ENCODE results near the gene ANKRD53.

The ANKRD53 gene

DNA sequence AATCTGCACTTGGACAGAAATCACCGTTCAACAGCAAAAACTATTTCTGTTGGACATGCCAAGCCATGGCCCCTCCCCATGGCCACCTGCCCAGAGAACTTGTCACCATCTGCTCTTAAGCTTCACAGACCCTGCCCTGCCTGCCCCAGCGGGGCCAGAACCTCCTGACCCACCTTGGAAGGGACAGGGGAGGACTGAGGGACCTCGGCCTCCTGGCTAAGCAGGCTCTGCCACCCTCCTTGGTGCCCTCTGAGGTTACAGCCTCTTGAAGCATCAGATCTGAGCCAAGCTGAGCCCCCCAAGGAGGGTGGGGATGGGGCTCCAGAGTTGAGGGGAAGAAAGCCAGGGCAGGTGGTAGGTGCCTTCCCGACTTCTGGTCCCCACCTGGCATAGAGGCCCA is 9.7 kb downstream of the ANKRD53 start:
- Histone ChIP-seq H3K4me1 (ENCODE audit: control insufficient read depth, low read length) (peaks cover 20% of the 10 kb centered on the region), H3K36me3 (ENCODE audit: control insufficient read depth, low read length) (peaks cover 75% of the 10 kb centered on the region), H3F3A (ENCODE audit: control insufficient read depth, insufficient read depth) (no peaks in the 10 kb centered on the region), H3K9me2 (replicated peaks; ENCODE audit: control insufficient read depth, low read length) (no peaks in the 10 kb centered on the region), H3K4me2 (ENCODE audit: low read length) (no peak overlapping the region), H3K79me2 (ENCODE audit: control insufficient read depth, low read length) (peaks cover 21% of the 10 kb centered on the region), H3K9me3 (ENCODE audit: control insufficient read depth, insufficient read depth, low read length) (no peaks in the 10 kb centered on the region), H3K27me3 (ENCODE audit: control insufficient read depth, low read length) (no peaks in the 10 kb centered on the region), H4K20me1 (ENCODE audit: control insufficient read depth, insufficient read depth, low read depth, low read length) (no peaks in the 10 kb centered on the region; the same call in 1 of the 2 replicates), H3K27ac (ENCODE audit: low read depth, low read length) (no peak overlapping the region), H3K4me3 (ENCODE audit: low read length) (no peak overlapping the region)
- TF ChIP-seq EZH2phosphoT487 (IDR thresholded peaks at IDR 0.05; ENCODE audit: borderline replicate concordance, low read length) = no peak
- TF ChIP-seq, protein P1, sequence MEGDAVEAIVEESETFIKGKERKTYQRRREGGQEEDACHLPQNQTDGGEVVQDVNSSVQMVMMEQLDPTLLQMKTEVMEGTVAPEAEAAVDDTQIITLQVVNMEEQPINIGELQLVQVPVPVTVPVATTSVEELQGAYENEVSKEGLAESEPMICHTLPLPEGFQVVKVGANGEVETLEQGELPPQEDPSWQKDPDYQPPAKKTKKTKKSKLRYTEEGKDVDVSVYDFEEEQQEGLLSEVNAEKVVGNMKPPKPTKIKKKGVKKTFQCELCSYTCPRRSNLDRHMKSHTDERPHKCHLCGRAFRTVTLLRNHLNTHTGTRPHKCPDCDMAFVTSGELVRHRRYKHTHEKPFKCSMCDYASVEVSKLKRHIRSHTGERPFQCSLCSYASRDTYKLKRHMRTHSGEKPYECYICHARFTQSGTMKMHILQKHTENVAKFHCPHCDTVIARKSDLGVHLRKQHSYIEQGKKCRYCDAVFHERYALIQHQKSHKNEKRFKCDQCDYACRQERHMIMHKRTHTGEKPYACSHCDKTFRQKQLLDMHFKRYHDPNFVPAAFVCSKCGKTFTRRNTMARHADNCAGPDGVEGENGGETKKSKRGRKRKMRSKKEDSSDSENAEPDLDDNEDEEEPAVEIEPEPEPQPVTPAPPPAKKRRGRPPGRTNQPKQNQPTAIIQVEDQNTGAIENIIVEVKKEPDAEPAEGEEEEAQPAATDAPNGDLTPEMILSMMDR (IDR thresholded peaks at IDR 0.05; ENCODE audit: low read depth, low read length, poor library complexity, severe bottlenecking) = no peak

DNA sequence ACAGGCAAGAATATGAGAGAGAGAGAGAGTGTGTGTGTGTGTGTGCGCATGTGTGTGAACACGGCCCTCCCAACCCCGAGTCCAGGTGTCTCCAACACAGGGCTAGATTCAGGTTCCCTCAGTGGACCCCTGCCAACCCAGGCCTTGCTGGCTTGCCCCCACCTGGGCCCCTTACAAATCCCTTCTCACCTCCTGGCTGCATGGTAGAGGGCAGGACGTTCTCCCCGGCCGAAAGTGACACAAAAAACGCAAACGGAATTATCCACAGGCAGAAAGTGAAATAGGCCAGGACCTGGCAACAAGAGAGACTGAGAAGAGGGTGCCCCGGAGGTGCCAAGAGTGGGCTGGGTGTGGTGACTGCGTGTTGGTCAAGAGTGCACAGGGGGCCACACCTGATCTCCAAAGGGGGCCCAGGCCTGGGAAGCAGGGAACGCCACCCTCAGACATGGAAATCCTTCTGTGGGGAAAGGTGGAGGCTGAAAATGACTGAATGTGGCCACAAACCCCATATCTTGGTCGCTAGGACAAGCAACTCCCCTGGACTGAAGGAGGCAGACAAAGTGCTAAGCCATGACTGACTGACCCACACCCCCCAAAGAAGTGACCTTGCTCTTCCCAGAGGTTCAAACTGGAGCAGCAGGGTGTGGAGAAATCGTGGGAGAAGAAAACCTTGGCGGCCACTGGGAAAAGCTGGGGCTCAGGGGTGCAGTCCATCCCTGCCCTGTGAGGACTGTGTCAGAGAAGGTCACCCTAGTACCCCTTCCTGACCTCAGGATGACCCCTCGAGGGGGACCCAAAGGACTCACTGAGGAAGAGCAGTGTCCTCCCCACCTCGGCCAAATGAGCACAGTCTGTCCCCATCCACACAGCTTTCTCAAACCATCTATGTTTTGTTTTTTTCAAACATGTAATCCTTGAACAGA is 10.6 kb downstream of the ANKRD53 start:
- Histone ChIP-seq H3K79me2 (ENCODE audit: control insufficient read depth, low read length) (peaks cover 29% of the 10 kb centered on the region), H3K27ac (ENCODE audit: low read depth, low read length) (no peak overlapping the region), H3K9me2 (replicated peaks; ENCODE audit: control insufficient read depth, low read length) (no peaks in the 10 kb centered on the region), H3K9me3 (ENCODE audit: control insufficient read depth, insufficient read depth, low read length) (no peaks in the 10 kb centered on the region), H3K4me2 (ENCODE audit: low read length) (no peak overlapping the region), H3K4me3 (ENCODE audit: low read length) (no peak overlapping the region), H3K27me3 (ENCODE audit: control insufficient read depth, low read length) (no peaks in the 10 kb centered on the region), H4K20me1 (ENCODE audit: control insufficient read depth, insufficient read depth, low read depth, low read length) (peaks cover 6% of the 10 kb centered on the region), H3F3A (ENCODE audit: control insufficient read depth, insufficient read depth) (no peaks in the 10 kb centered on the region), H3K4me1 (ENCODE audit: control insufficient read depth, low read length) (peaks cover 28% of the 10 kb centered on the region), H3K36me3 (ENCODE audit: control insufficient read depth, low read length) (peaks cover 73% of the 10 kb centered on the region)
- no peak for TF ChIP-seq EZH2phosphoT487 (IDR thresholded peaks at IDR 0.05; ENCODE audit: borderline replicate concordance, low read length)
- TF ChIP-seq, protein P1 (IDR thresholded peaks at IDR 0.05; ENCODE audit: low read depth, low read length, poor library complexity, severe bottlenecking) = no peak

DNA sequence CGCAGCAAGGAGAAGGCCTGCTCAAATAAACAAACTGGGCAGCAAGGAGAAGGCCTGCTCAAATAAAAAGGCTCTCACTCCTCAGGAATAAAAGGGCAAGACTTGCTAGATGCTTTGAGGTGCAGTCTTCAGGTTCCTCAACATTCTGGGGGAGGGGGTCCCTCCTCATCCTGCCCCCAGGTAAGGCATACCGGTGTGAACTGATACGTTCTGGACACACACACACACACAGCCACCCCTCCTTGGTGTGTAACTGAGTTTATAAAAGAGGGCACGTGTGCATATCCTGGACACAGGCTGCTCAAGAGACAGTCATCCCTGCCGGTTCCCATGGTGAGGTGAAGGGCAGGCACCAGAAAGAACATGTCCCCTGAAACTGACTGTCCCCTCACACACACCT is 11.8 kb downstream of the ANKRD53 start:
- Histone ChIP-seq H3K9me3 (ENCODE audit: control insufficient read depth, insufficient read depth, low read length) (no peaks in the 10 kb centered on the region), H3K9me2 (replicated peaks; ENCODE audit: control insufficient read depth, low read length) (no peaks in the 10 kb centered on the region), H3K36me3 (ENCODE audit: control insufficient read depth, low read length) (peaks cover 76% of the 10 kb centered on the region), H3K79me2 (ENCODE audit: control insufficient read depth, low read length) (peaks cover 38% of the 10 kb centered on the region), H3K27ac (ENCODE audit: low read depth, low read length) (no peak overlapping the region), H3F3A (ENCODE audit: control insufficient read depth, insufficient read depth) (no peaks in the 10 kb centered on the region), H3K27me3 (ENCODE audit: control insufficient read depth, low read length) (no peaks in the 10 kb centered on the region), H3K4me1 (ENCODE audit: control insufficient read depth, low read length) (peaks cover 20% of the 10 kb centered on the region), H3K4me3 (ENCODE audit: low read length) (no peak overlapping the region), H4K20me1 (ENCODE audit: control insufficient read depth, insufficient read depth, low read depth, low read length) (peaks cover 9% of the 10 kb centered on the region), H3K4me2 (ENCODE audit: low read length) (no peak overlapping the region)
- no peak for TF ChIP-seq EZH2phosphoT487 (IDR thresholded peaks at IDR 0.05; ENCODE audit: borderline replicate concordance, low read length)
- TF ChIP-seq, protein P1 (IDR thresholded peaks at IDR 0.05; ENCODE audit: low read depth, low read length, poor library complexity, severe bottlenecking) = no peak

Data from DOHH2 (cell line).